Osteocyte (in vitro differentiated cells): Measurements from ENCODE around the gene HOXB5. TPM values are rescaled to one million over a fixed set of nuclear protein-coding genes. Genes with fewer than 3 reads are reported as not detected.

Source experiments
- DNase-seq: peaks from one replicate; pipeline ENCODE4 v3.0.0; 2021; ENCODE audit warnings: mixed read lengths; ENCODE audit not compliant: unreplicated experiment; ENCODE audit errors: extremely low spot score
- H3K27ac Mint-ChIP-seq: one replicate; pipeline ENCODE4 v1.8.0; 2021; ENCODE audit warnings: mild to moderate bottlenecking, mixed read lengths; ENCODE audit not compliant: unreplicated experiment
- H3K27me3 Mint-ChIP-seq: one replicate; pipeline ENCODE4 v1.8.0; 2021; ENCODE audit warnings: mixed read lengths; ENCODE audit not compliant: unreplicated experiment
- H3K36me3 Mint-ChIP-seq: one replicate; pipeline ENCODE4 v1.8.0; 2021; ENCODE audit warnings: mixed read lengths; ENCODE audit not compliant: unreplicated experiment
- H3K4me1 Mint-ChIP-seq: one replicate; pipeline ENCODE4 v1.8.0; 2021; ENCODE audit warnings: mixed read lengths; ENCODE audit not compliant: unreplicated experiment
- H3K4me3 Mint-ChIP-seq: one replicate; pipeline ENCODE4 v1.8.0; 2021; ENCODE audit warnings: mild to moderate bottlenecking, moderate library complexity, mixed read lengths; ENCODE audit not compliant: unreplicated experiment
- H3K9me3 Mint-ChIP-seq: one replicate; pipeline ENCODE4 v1.8.0; 2021; ENCODE audit warnings: mixed read lengths; ENCODE audit not compliant: unreplicated experiment
- total RNA-seq: library from RNA; stranded (reverse); gene quantifications from 2 replicates; pipeline ENCODE4 v1.2.1, GENCODE V29; 2021
- TF ChIP-seq, protein P1 (sequence below): fragments of 200-600 bp; sonication (generic); IDR thresholded peaks from 2 replicates; pipeline ENCODE4 v1.5.0; 2021; ENCODE audit warnings: antibody characterized with exemption, mild to moderate bottlenecking, moderate library complexity

Gene HOXB5
- total RNA-seq, 1 donor from 2014 or later: not detected

GRCh38 chr17:48587276-48588073 lies 6.1 kb downstream of the HOXB5 start:
- H3K4me1 Mint-ChIP-seq: peaks cover 16% of the 10 kb centered on the region
- no peak overlapping the region for H3K27ac Mint-ChIP-seq
- no peak for DNase-seq
- peaks cover 97% of the 10 kb centered on the region for H3K27me3 Mint-ChIP-seq
- H3K4me3 Mint-ChIP-seq: no peak overlapping the region
- H3K9me3 Mint-ChIP-seq: no peaks in the 10 kb centered on the region
- TF ChIP-seq, protein P1, sequence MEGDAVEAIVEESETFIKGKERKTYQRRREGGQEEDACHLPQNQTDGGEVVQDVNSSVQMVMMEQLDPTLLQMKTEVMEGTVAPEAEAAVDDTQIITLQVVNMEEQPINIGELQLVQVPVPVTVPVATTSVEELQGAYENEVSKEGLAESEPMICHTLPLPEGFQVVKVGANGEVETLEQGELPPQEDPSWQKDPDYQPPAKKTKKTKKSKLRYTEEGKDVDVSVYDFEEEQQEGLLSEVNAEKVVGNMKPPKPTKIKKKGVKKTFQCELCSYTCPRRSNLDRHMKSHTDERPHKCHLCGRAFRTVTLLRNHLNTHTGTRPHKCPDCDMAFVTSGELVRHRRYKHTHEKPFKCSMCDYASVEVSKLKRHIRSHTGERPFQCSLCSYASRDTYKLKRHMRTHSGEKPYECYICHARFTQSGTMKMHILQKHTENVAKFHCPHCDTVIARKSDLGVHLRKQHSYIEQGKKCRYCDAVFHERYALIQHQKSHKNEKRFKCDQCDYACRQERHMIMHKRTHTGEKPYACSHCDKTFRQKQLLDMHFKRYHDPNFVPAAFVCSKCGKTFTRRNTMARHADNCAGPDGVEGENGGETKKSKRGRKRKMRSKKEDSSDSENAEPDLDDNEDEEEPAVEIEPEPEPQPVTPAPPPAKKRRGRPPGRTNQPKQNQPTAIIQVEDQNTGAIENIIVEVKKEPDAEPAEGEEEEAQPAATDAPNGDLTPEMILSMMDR: no peak
- H3K36me3 Mint-ChIP-seq: peaks cover 1% of the 10 kb centered on the region

GRCh38 chr17:48586355-48587258 lies 7.0 kb downstream of the HOXB5 start:
- Mint-ChIP-seq H3K4me1 (peaks cover 18% of the 10 kb centered on the region), H3K27ac (no peak overlapping the region), H3K36me3 (peaks cover 1% of the 10 kb centered on the region), H3K9me3 (no peaks in the 10 kb centered on the region), H3K27me3 (peaks cover 97% of the 10 kb centered on the region), H3K4me3 (no peak overlapping the region)
- TF ChIP-seq, protein P1: no peak
- DNase-seq: no peak

GRCh38 chr17:48584223-48584741 lies 9.3 kb downstream of the HOXB5 start:
- H3K4me3 Mint-ChIP-seq: no peak overlapping the region
- TF ChIP-seq, protein P1: no peak
- peaks cover 16% of the 10 kb centered on the region for H3K4me1 Mint-ChIP-seq
- DNase-seq: no peak
- peaks cover 1% of the 10 kb centered on the region for H3K36me3 Mint-ChIP-seq
- no peaks in the 10 kb centered on the region for H3K9me3 Mint-ChIP-seq
- H3K27ac Mint-ChIP-seq: no peak overlapping the region
- H3K27me3 Mint-ChIP-seq: peaks cover 95% of the 10 kb centered on the region

- H3K4me1 Mint-ChIP-seq: peaks cover 16% of the 10 kb centered on the region
- no peaks in the 10 kb centered on the region for H3K9me3 Mint-ChIP-seq
- peaks cover 95% of the 10 kb centered on the region for H3K27me3 Mint-ChIP-seq
- DNase-seq: no peak
- no peak overlapping the region for H3K27ac Mint-ChIP-seq
- H3K4me3 Mint-ChIP-seq: no peak overlapping the region
- TF ChIP-seq, protein P1: no peak
- peaks cover 1% of the 10 kb centered on the region for H3K36me3 Mint-ChIP-seq
Measured at GRCh38 chr17:48583708-48584222, 9.8 kb downstream of the HOXB5 start.

DNA sequence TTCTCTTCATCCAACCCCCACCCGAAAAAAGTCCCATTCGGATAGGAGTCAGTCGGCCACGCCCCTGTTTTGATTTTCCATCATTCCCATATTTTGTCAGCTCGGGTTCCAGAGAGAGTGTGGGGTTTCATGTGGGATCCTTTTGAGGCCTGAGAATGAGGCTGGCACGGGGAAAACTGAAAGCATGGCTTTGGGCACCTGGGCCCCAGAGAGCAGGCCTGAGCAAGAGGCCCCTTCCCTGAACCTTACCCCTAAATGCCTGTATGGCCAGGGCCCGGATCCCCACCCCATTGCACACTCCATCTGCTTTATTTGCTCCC lies 10.9 kb downstream of the HOXB5 start:
- H3K27me3 Mint-ChIP-seq: peaks cover 91% of the 10 kb centered on the region
- no peak overlapping the region for H3K4me3 Mint-ChIP-seq
- TF ChIP-seq, protein P1: no peak
- no peak for DNase-seq
- peaks cover 1% of the 10 kb centered on the region for H3K36me3 Mint-ChIP-seq
- H3K9me3 Mint-ChIP-seq: no peaks in the 10 kb centered on the region
- no peak overlapping the region for H3K27ac Mint-ChIP-seq
- H3K4me1 Mint-ChIP-seq: peaks cover 16% of the 10 kb centered on the region
